Suprapubic skin (tissue), 4 donors: ENCODE results near the gene HPSE2. TPM values are rescaled to one million over a fixed set of nuclear protein-coding genes. Genes with fewer than 3 reads are reported as not detected.

Source experiments
- DNase-seq, 2 donors: peaks; one replicate each; pipeline ENCODE4 v3.0.0-alpha.2; 2019; ENCODE audit warnings: low spot score in 2 of 2
- H3K27ac ChIP-seq: fragments of 200-600 bp; sonication (generic); one replicate; pipeline ENCODE4 v1.5.1; 2019
- H3K27me3 ChIP-seq: fragments of 200-600 bp; sonication (generic); one replicate; pipeline ENCODE4 v1.5.1; 2019
- H3K36me3 ChIP-seq: fragments of 200-600 bp; sonication (generic); one replicate; pipeline ENCODE4 v1.5.1; 2019
- H3K4me1 ChIP-seq: fragments of 200-600 bp; sonication (generic); one replicate; pipeline ENCODE4 v1.5.1; 2019
- H3K4me3 ChIP-seq: fragments of 200-600 bp; sonication (generic); one replicate; pipeline ENCODE4 v1.5.1; 2019; ENCODE audit warnings: mild to moderate bottlenecking
- H3K9me3 ChIP-seq: fragments of 200-600 bp; sonication (generic); one replicate; pipeline ENCODE4 v1.5.1; 2019
- EP300 ChIP-seq: sonication (generic); formaldehyde crosslinking; IDR thresholded peaks from one replicate; pipeline ENCODE4 v1.6.1; 2017; ENCODE audit warnings: antibody characterized with exemption
- POLR2A ChIP-seq, 2 donors: fragments of 450-650 bp; IDR thresholded peaks; one replicate each; pipeline ENCODE4 v1.6.1; 2017; ENCODE audit warnings: antibody characterized with exemption in 2 of 2, mild to moderate bottlenecking in 2 of 2, moderate library complexity in 2 of 2
- POLR2AphosphoS5 ChIP-seq, 3 donors: sonication (generic); formaldehyde crosslinking; IDR thresholded peaks; one replicate each; pipeline ENCODE4 v1.6.1; 2017; ENCODE audit warnings: antibody characterized with exemption in 3 of 3
- WGBS: methylation state at CpG from one replicate; pipeline ENCODE4 v1.1.5; 2018; 5-methylcytosine and 5-hydroxymethylcytosine counted together
- total RNA-seq, 4 donors: library from RNA; depleted of rRNA; stranded (reverse); fragments of >200 nt; gene quantifications; one replicate each; pipeline ENCODE4 v1.1.0, GENCODE V29; 2016
- TF ChIP-seq, protein P1 (sequence below), 2 donors: fragments of 200-600 bp in 1 of 2; fragments of 450-650 bp in 1 of 2; sonication (generic) in 1 of 2; IDR thresholded peaks; one replicate each; pipeline ENCODE4 v1.5.1; 2016 to 2019; ENCODE audit warnings: antibody characterized with exemption in 2 of 2, mild to moderate bottlenecking in 1 of 2, moderate library complexity in 1 of 2

Gene HPSE2
- total RNA-seq, 4 donors from 2014 or later: 0.95 to 1.3 (median 0.99) TPM

DNA sequence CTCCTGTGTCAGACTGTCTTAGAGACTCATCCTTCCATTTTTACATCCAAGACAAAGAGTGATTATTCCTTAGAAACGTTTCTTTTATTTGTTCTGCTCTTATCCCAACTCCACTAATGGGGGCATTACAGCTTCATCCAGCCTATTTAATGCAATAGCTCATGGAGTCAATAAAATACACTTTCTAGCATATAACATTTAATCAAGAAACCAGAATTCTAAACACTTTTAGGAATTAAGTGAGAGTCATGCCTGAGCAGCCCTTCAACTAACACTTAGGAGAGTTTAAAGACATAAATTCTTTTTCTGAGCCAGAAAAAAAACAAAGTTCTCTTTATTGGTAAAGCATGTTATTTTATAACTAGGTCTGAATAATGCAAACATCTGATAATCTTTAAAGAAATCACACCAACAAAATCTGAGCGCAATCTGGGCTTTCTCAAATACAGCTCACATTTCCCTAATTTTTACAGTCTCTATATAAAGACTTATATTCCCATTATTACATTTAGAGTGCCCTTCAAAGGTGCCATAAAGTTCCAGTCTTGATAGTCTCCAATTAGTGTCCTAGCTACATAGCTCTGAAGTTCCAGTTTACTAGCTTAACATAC is 427.3 kb downstream of the HPSE2 start:
- no peaks in the 10 kb centered on the region for H3K27me3 ChIP-seq
- no peak for DNase-seq
- TF ChIP-seq POLR2A (IDR thresholded peaks at IDR 0.05): no peak
- TF ChIP-seq POLR2AphosphoS5 (IDR thresholded peaks at IDR 0.05): no peak
- H3K9me3 ChIP-seq: no peaks in the 10 kb centered on the region
- H3K27ac ChIP-seq: no peak overlapping the region
- 52% methylated on average over 2 of the region's 2 CpGs for WGBS
- H3K4me3 ChIP-seq: no peak overlapping the region
- no peaks in the 10 kb centered on the region for H3K36me3 ChIP-seq
- H3K4me1 ChIP-seq: no peaks in the 10 kb centered on the region

DNA sequence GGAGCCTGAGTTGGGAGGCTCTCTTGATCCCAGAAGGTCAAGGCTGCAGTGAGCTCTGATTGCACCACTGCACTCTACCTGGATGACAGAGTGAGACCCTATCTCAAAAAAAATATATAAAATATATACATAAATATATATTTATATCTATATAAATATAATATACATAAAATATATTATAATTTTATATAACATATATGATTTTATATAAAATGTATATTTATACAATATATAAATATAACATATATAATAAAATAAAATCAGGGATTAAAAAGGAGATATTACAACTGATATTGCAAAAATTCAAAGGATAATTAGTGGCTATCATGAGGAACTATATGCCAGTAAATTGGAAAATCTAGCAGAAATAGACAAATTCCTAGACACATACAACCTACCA is 435.4 kb downstream of the HPSE2 start:
- DNase-seq: no peak
- H3K9me3 ChIP-seq: no peaks in the 10 kb centered on the region
- TF ChIP-seq POLR2AphosphoS5 (IDR thresholded peaks at IDR 0.05) (no peak), POLR2A (IDR thresholded peaks at IDR 0.05) (no peak), EP300 (no peak)
- TF ChIP-seq, protein P1, sequence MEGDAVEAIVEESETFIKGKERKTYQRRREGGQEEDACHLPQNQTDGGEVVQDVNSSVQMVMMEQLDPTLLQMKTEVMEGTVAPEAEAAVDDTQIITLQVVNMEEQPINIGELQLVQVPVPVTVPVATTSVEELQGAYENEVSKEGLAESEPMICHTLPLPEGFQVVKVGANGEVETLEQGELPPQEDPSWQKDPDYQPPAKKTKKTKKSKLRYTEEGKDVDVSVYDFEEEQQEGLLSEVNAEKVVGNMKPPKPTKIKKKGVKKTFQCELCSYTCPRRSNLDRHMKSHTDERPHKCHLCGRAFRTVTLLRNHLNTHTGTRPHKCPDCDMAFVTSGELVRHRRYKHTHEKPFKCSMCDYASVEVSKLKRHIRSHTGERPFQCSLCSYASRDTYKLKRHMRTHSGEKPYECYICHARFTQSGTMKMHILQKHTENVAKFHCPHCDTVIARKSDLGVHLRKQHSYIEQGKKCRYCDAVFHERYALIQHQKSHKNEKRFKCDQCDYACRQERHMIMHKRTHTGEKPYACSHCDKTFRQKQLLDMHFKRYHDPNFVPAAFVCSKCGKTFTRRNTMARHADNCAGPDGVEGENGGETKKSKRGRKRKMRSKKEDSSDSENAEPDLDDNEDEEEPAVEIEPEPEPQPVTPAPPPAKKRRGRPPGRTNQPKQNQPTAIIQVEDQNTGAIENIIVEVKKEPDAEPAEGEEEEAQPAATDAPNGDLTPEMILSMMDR (IDR thresholded peaks at IDR 0.05): no peak
- no peaks in the 10 kb centered on the region for H3K27me3 ChIP-seq
- H3K4me3 ChIP-seq: no peak overlapping the region
- no peaks in the 10 kb centered on the region for H3K4me1 ChIP-seq
- no peak overlapping the region for H3K27ac ChIP-seq
- H3K36me3 ChIP-seq: no peaks in the 10 kb centered on the region

DNA sequence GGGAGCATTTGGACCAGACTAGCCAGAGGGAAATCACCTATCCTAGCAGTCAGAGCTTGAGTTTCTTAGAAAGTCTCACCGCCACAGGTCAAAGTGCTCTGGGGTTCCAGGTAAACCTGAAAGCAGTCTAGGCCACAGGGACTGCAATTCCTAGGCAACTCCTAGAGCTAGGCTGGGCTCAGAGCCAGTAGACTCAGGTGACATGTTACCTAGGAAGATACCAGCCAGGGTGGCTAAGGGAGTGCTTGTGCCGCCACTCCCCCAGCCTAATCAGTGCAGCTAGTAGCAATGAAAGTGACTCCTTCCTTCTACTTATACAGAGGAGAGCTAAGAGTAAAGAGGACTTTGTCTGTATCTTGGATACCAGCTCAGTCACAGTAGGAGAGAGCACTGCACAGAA is 440.2 kb downstream of the HPSE2 start:
- no peak overlapping the region for H3K4me3 ChIP-seq
- H3K4me1 ChIP-seq: no peaks in the 10 kb centered on the region
- no peaks in the 10 kb centered on the region for H3K27me3 ChIP-seq
- no peaks in the 10 kb centered on the region for H3K36me3 ChIP-seq
- no peaks in the 10 kb centered on the region for H3K9me3 ChIP-seq
- no CpG with 5 or more reads among the region's 2 CpGs for WGBS
- no peak for DNase-seq
- no peak overlapping the region for H3K27ac ChIP-seq
- no peak for TF ChIP-seq POLR2AphosphoS5 (IDR thresholded peaks at IDR 0.05)
- TF ChIP-seq POLR2A (IDR thresholded peaks at IDR 0.05): no peak

DNA sequence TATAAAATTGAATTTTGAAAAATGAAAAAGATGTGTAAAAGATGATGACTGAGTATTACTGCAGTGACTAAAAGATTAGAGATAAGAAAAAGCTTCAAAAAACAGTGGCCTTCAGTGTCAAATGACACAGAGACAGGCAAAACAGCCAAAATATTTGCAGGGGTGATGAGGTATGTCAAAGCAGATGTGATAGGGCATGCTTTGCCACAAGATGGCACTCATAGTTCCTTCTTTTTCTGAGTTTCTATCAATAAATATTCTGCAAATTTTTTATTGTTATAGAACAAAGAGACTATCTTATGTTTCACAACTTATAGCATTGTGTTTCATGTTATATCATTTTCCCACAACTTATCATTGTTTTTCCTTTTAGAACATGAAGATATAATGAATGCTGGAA is 444.8 kb downstream of the HPSE2 start:
- TF ChIP-seq POLR2A (IDR thresholded peaks at IDR 0.05) (no peak), POLR2AphosphoS5 (IDR thresholded peaks at IDR 0.05) (no peak)
- DNase-seq: no peak
- H3K4me1 ChIP-seq: no peaks in the 10 kb centered on the region
- H3K4me3 ChIP-seq: no peak overlapping the region
- H3K36me3 ChIP-seq: no peaks in the 10 kb centered on the region
- H3K27ac ChIP-seq: no peak overlapping the region
- H3K27me3 ChIP-seq: no peaks in the 10 kb centered on the region
- no peaks in the 10 kb centered on the region for H3K9me3 ChIP-seq

DNA sequence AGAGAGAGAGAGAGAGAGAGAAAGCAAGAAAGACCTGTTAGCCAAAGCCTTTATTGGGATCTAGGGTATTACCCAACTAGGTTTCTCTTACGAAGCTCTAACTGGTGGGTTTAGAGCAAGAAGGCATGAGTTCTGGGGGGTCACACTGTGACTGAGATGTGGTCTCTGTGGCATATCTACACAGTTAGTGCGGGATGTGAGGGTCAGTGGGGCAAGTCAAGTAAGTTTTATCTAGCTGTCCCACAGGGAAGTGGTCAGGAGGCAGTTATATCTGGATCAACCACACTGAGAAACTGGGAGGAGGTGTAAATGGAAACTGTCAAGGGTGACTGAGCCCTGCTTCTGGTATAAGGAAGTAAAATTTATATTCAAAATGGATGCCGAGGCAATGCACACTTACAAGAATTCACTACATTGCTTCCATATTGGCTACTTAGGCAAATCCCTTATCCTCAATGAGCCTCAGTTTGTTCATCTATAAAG is 457.3 kb downstream of the HPSE2 start:
- H3K9me3 ChIP-seq: no peaks in the 10 kb centered on the region
- WGBS: 77% methylated on average over 3 of the region's 3 CpGs
- H3K27me3 ChIP-seq: no peaks in the 10 kb centered on the region
- TF ChIP-seq EP300 (no peak), POLR2AphosphoS5 (IDR thresholded peaks at IDR 0.05) (no peak), POLR2A (IDR thresholded peaks at IDR 0.05) (no peak)
- TF ChIP-seq, protein P1 (IDR thresholded peaks at IDR 0.05): no peak
- H3K36me3 ChIP-seq: no peaks in the 10 kb centered on the region
- no peak overlapping the region for H3K27ac ChIP-seq
- no peak for DNase-seq
- H3K4me3 ChIP-seq: no peak overlapping the region
- no peaks in the 10 kb centered on the region for H3K4me1 ChIP-seq

DNA sequence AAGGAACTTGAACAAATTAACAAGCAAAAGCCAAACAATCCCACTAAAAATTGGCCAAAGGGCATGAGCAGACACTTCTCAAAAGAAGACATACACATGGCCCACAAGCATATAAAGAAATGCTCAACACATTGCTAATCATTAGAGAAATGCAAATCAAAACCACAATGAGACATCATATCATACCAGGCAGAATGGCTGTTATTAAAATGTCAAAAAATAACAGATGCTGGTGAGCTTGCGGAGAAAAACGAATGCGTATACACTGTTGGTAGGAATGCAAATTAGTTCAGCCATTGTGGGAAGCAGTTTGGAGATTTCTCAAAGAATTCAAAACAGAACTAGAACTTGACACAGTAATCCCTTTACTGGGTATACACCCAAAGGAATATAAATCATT is 477.2 kb downstream of the HPSE2 start:
- H3K4me3 ChIP-seq: no peak overlapping the region
- no peaks in the 10 kb centered on the region for H3K36me3 ChIP-seq
- no peak overlapping the region for H3K27ac ChIP-seq
- H3K27me3 ChIP-seq: no peaks in the 10 kb centered on the region
- DNase-seq: no peak
- 57% methylated on average over 3 of the region's 3 CpGs for WGBS
- TF ChIP-seq EP300 (no peak), POLR2A (IDR thresholded peaks at IDR 0.05) (no peak)
- H3K4me1 ChIP-seq: no peaks in the 10 kb centered on the region
- no peaks in the 10 kb centered on the region for H3K9me3 ChIP-seq

DNA sequence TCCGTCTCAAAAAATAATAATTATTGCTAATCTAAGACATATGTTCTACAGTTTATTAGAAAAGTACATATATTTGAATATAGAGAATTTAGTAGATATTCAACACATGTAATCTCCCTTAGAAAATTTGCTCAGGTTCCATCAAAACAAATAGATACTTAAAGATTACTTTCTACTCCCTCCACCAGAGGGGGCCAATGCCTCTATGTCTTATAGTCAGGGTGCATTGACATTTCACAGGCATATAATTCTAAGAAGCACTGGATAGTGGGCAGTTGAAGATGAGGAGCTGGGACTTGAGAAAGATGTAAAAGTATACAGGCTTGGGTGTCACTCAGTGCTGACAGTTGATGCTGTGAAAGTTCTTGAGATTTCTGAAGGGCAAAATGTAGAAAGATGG is 487.4 kb downstream of the HPSE2 start:
- no peak overlapping the region for H3K27ac ChIP-seq
- DNase-seq: no peak
- no peaks in the 10 kb centered on the region for H3K27me3 ChIP-seq
- TF ChIP-seq, protein P1 (IDR thresholded peaks at IDR 0.05): peak in 1 of 2 donors; percentile 6
- TF ChIP-seq EP300 (no peak), POLR2A (IDR thresholded peaks at IDR 0.05) (no peak), POLR2AphosphoS5 (IDR thresholded peaks at IDR 0.05) (no peak)
- H3K9me3 ChIP-seq: no peaks in the 10 kb centered on the region
- H3K36me3 ChIP-seq: no peaks in the 10 kb centered on the region
- H3K4me1 ChIP-seq: no peaks in the 10 kb centered on the region
- H3K4me3 ChIP-seq: no peak overlapping the region
- WGBS: 39% methylated on average over 1 of the region's 1 CpG
